ENCODE data around the gene MKI67.

MKI67 gene

DNA sequence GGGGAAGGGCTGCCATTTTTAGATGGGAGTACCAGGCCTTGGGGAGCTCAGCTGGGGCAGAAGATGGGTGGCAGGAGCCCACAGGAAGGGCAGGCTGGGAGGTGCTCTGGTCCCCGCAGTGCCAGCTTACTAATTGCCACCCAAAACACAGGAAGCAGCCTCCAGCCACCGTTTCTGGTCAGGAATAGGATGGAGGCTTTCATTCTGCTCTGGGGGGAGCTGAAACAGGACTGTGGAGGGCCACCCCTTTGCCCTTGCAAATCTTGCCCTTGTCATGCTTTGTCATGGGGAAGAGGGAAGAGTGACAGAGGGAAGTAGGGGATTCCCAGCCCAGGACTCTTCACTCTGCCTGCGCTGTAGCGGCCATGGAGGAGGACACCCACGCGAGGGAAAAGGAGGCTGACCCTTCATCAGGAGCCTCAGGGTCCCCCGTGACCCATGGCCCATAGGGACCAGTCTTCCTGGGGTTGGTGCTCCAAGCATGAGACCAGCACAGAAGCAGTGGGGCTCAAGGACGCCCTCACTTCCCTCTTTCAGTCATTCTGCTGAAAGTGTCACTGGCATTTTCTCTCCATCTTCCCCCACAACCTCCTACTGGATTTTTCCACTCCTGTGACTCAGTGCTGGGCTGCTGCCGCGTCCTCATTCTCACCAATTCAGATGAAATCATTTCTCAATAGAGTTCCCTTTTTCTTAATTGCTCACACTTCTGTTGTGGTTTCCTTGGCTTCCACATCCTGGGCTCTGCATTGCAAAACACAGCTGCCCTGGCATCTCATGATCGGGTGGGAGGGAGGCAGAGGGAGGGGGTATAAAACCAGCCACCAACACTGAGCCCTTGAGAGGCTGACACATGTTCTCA lies 61.9 kb downstream of the MKI67 start:
- DNase-seq, result peak; percentile 79 to 82

GRCh38 chr10:128063736-128064107 lies 62.5 kb downstream of the MKI67 start:
- peak in 1 of 2 donors; percentile 43 for DNase-seq

GRCh38 chr10:128062881-128063563 lies 63.2 kb downstream of the MKI67 start:
- peak; percentile 57 for DNase-seq

- DNase-seq, result no peak
Measured at GRCh38 chr10:128062331-128062880, 63.8 kb downstream of the MKI67 start.

- no peak for DNase-seq
Measured at GRCh38 chr10:128061306-128062300, 64.6 kb downstream of the MKI67 start.

- DNase-seq, result no peak
Measured at GRCh38 chr10:128060341-128061250, 65.6 kb downstream of the MKI67 start.

GRCh38 chr10:128059982-128060293 lies 66.3 kb downstream of the MKI67 start:
- no peak for DNase-seq

DNA sequence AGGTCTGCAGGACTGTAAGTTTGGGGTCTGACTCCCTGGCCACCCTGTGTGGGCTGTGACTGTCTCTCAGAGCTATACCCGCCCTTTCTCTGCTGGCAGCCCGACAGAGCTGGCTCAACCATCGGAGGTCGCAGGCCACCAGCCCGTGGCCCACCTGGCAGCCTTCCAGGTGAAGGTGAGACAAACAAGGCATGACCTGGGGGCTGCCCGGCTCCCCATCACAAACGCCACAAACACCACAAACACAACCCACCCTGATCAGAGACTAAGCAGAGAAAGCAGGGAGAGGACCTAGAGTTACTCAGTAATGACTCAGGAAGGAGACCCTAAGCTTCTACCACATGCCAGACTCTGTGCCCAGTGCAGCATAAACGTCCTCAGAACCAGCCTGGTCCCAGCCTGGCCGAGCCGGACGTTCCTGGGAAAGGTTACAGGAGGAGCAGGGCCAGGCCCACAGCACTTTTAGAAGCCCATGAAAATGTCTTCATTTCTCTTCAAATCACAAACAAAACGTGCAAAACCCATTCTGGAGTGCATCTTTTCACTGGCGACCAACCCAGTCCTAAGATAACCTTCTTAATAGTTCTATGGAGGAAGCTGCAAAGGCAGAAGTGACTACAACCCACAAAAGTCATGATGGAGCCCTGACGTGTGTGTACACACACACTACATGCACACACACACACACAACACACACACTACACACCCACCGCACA lies 66.8 kb downstream of the MKI67 start:
- no peak for DNase-seq

- DNase-seq, result no peak
Measured at GRCh38 chr10:128058750-128059134, 67.5 kb downstream of the MKI67 start.

GRCh38 chr10:128058106-128058749 lies 68.0 kb downstream of the MKI67 start:
- DNase-seq, result no peak

DNA sequence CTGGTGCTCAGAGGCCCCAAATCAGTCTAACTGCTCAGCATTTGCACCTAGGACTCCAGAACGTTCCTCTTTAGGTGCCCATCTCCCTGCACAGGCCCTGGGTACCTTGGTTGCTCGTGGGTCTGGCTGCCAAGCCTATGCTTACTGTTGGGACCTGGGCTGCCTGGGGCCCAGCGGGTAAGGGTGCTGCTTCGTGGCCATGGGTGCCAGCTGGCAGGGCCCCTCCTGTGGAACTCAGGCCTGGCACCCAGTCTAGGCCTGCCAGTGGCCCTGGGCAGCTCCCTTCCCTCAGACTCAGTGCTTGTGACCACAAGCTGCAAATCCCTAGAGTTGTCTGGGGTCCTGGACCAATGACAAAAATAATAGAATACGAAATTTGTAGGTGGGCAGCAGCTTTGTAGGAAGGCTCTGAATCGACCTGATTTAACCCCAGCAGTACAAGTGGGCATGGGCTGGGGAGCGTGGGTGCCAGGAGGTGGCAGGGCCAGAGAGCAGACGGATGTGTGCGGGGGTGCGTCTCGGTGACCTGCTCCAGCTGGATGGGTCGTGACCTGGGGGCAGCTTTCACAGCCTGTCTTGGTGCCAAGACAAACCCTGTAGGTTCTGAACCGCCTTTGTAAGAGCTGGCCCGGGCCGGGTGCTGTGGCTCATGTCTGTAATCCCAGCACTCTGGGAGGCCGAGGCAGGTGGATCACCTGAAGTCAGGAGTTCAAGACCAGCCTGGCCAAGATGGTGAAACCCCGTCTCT lies 69.7 kb downstream of the MKI67 start:
- DNase-seq, result no peak

GRCh38 chr10:128055061-128055868 lies 71.0 kb downstream of the MKI67 start:
- DNase-seq, result no peak

DNA sequence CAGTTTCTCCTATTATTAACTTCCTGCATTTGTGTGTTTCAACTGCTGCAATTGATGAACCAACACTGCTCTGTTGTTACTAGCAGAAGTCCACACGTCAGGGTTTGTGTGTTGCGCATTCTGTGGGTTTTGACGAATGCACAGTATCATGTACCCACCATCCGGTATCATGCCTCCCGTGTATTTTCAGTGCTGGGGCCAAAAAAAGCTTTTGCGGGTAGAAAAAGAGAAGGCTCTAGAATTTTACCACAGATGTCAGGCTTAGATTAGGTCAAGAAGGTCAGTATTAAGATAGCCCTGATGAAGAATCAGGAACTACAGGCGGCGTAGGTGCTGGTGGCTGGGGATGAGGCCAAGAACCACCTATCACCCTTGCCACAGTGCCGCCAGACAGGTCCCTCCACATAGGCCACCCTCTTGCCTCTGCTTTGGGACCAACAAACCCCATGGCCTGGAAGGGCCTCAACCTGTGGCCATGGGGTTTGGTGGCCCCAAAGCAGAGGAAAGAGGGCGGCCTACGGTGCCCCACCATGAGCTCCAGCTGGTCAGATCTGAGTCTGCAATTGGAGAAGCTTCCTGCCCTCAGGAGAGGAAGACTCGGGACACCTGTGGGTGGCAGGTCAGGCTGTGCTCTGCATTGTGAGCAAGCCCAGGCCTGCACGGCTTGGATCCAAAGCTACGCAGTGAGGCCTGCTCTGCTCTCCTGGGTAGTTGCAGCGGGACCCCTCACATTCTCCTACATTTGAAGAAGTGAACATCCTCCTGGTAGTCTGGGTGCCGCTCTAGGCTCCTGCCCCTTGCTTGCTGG lies 71.9 kb downstream of the MKI67 start:
- no peak for DNase-seq

GRCh38 chr10:128053356-128053755 lies 72.9 kb downstream of the MKI67 start:
- no peak for DNase-seq

- no peak for DNase-seq
Measured at GRCh38 chr10:128052696-128053095, 73.5 kb downstream of the MKI67 start.

DNA sequence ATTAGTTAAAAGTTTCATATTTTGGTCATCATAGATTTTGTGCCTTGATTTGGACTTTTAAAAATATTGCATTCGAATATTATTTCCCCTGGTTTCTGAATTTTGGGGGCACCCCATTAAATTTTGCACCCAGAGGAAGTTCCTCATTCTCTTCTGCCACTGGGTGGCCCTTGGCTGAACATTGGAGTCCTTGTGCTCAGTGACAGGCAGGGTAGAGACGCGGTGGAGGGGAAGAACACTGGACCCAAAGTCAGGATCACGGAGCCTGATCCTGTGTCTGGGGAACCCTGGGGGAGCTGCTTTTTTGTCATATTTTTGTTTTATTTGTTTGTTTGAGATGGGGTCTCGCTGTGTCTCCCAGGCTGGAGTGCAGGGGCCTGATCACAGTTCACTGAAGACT lies 74.7 kb downstream of the MKI67 start:
- DNase-seq, result no peak

- DNase-seq, result no peak
Measured at GRCh38 chr10:128050936-128051335, 75.3 kb downstream of the MKI67 start.

GRCh38 chr10:128050121-128050516 lies 76.1 kb downstream of the MKI67 start:
- DNase-seq, result no peak
